ENCODE measurements around the gene RNF5. TPM values are rescaled to one million over a fixed set of nuclear protein-coding genes. Genes with fewer than 3 reads are reported as not detected.

The RNF5 gene
- polyA plus RNA-seq, 1 of the 3 experiments (the other 2 are of a cell fraction): 110 TPM

DNA sequence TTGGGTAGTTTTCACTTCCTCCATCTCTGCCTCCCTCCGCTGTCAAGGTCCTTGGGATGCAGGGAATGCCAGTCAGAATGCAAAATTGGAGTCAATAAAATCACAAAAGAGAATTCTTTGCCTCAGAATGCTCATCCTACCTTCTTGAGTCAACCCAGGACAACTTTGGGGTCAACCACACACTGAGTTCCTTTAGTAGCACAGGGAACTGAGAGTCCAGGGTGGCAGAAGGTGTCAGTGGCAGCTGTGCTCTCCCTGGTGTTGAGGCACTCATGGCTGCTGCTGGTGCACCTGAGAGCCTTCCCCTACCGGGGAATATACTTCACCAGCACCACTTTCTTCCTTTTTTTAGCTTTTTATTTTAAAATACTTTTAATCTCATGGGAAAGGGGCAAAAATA, 46.5 kb downstream of the RNF5 start:
- Histone ChIP-seq H3F3A (replicated peaks; ENCODE audit: insufficient read depth) (no peaks in the 10 kb centered on the region), H3K79me2 (ENCODE audit: insufficient read depth) (no peaks in the 10 kb centered on the region), H2AFZ (ENCODE audit: low read depth) (no peak overlapping the region), H4K20me1 (ENCODE audit: insufficient read depth) (no peaks in the 10 kb centered on the region), H3K36me3 (replicated peaks in 1 of 2; ENCODE audit: control insufficient read depth in 1 of 2, insufficient read depth in 2 of 2, low read length in 1 of 2) (no peaks in the 10 kb centered on the region), H3K27me3 (ENCODE audit: insufficient read depth) (peaks cover 48% of the 10 kb centered on the region), H3K9ac (no peak overlapping the region), H3K9me3 (no peaks in the 10 kb centered on the region), H3K27ac (ENCODE audit: low read depth in 2 of 2, low read length in 1 of 2) (no peak overlapping the region), H3K4me3 (ENCODE audit: low read depth in 2 of 2, low read length in 1 of 2) (no peak overlapping the region), H3K4me2 (no peak overlapping the region), H3K9me2 (no peaks in the 10 kb centered on the region), H3K4me1 (ENCODE audit: control insufficient read depth in 1 of 2, insufficient read depth in 2 of 2, low read depth in 1 of 2, low read length in 1 of 2) (no peaks in the 10 kb centered on the region)
- no peak for DNase-seq
- CTCF ChIA-PET: no interaction called here
- WGBS (ENCODE audit: low lambda C conversion rate): 8% methylated on average over 2 of the region's 2 CpGs
- TF ChIP-seq SMC3 (IDR thresholded peaks at IDR 0.05; ENCODE audit: low read depth, low read length) (no peak), TCF12 (IDR thresholded peaks at IDR 0.05) (no peak), IRF3 (IDR thresholded peaks at IDR 0.05; ENCODE audit: low read depth, low read length) (no peak), TEAD4 (IDR thresholded peaks at IDR 0.05; ENCODE audit: borderline replicate concordance, insufficient read depth) (no peak), GATA2 (CRISPR knock-in tag; IDR thresholded peaks at IDR 0.05) (no peak), RXRA (IDR thresholded peaks at IDR 0.05; ENCODE audit: borderline replicate concordance, low read depth) (no peak), NRF1 (IDR thresholded peaks at IDR 0.05; ENCODE audit: low read depth, low read length) (no peak), SIN3A (IDR thresholded peaks at IDR 0.05; ENCODE audit: borderline replicate concordance, low read depth, low read length) (no peak), FOSL2 (IDR thresholded peaks at IDR 0.05; ENCODE audit: borderline replicate concordance, low read depth) (no peak), GABPA (IDR thresholded peaks at IDR 0.05; ENCODE audit: low read depth) (no peak), EZH2phosphoT487 (IDR thresholded peaks at IDR 0.05; ENCODE audit: borderline replicate concordance, low read depth) (no peak), MXI1 (IDR thresholded peaks at IDR 0.05; ENCODE audit: low read depth, low read length) (no peak), JUND (IDR thresholded peaks at IDR 0.05) (no peak)
- TF ChIP-seq, protein P1, sequence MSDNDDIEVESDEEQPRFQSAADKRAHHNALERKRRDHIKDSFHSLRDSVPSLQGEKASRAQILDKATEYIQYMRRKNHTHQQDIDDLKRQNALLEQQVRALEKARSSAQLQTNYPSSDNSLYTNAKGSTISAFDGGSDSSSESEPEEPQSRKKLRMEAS (IDR thresholded peaks at IDR 0.05; ENCODE audit: low read depth): no peak
- POLR2A ChIA-PET: no interaction called here

DNA sequence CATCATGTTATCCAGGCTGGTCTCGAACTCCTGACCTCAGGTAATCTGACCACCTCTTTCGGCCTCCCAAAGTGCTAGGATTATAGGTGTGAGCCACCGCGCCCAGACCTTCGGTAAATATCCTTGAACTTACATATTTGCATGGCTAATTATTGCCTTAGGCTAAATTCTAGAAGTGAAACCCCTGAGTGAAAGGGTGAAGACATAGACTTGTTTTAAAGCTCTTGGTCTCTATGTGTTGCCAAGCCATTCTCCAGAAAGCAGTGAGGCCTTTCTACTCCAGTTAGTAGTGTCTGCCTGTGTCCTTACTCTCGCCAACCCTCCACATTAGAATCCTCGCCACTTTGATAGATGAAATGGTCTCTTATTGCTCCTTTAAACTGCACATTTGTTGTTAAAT, 48.2 kb downstream of the RNF5 start:
- 10% methylated on average over 7 of the region's 7 CpGs for WGBS (ENCODE audit: low lambda C conversion rate)
- Histone ChIP-seq H3K9me2 (no peaks in the 10 kb centered on the region), H3K9me3 (no peaks in the 10 kb centered on the region), H3K9ac (no peak overlapping the region), H3F3A (replicated peaks; ENCODE audit: insufficient read depth) (no peaks in the 10 kb centered on the region), H4K20me1 (ENCODE audit: insufficient read depth) (no peaks in the 10 kb centered on the region), H3K4me2 (no peak overlapping the region), H3K4me3 (ENCODE audit: low read depth in 2 of 2, low read length in 1 of 2) (no peak overlapping the region), H3K27me3 (ENCODE audit: insufficient read depth) (peaks cover 32% of the 10 kb centered on the region), H2AFZ (ENCODE audit: low read depth) (no peak overlapping the region), H3K79me2 (ENCODE audit: insufficient read depth) (no peaks in the 10 kb centered on the region), H3K27ac (ENCODE audit: low read depth in 2 of 2, low read length in 1 of 2) (no peak overlapping the region), H3K36me3 (replicated peaks in 1 of 2; ENCODE audit: control insufficient read depth in 1 of 2, insufficient read depth in 2 of 2, low read length in 1 of 2) (no peaks in the 10 kb centered on the region), H3K4me1 (ENCODE audit: control insufficient read depth in 1 of 2, insufficient read depth in 2 of 2, low read depth in 1 of 2, low read length in 1 of 2) (no peaks in the 10 kb centered on the region)
- no peak for DNase-seq
- POLR2A ChIA-PET: no interaction called here
- TF ChIP-seq, protein P2, sequence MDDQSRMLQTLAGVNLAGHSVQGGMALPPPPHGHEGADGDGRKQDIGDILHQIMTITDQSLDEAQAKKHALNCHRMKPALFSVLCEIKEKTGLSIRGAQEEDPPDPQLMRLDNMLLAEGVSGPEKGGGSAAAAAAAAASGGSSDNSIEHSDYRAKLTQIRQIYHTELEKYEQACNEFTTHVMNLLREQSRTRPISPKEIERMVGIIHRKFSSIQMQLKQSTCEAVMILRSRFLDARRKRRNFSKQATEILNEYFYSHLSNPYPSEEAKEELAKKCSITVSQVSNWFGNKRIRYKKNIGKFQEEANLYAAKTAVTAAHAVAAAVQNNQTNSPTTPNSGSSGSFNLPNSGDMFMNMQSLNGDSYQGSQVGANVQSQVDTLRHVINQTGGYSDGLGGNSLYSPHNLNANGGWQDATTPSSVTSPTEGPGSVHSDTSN (IDR thresholded peaks at IDR 0.05): no peak
- no peak for TF ChIP-seq GABPA (IDR thresholded peaks at IDR 0.05; ENCODE audit: low read depth)
- CTCF ChIA-PET: no interaction called here

Small RNA genes within 50 kb of the gene (small RNA-seq; reads per million reads assigned to genes)
- gene AL662884.1 (0 reads per million in 7 experiments), gene MIR6833 (0 to 0.06 (median 0) reads per million in 7 experiments)

Other genes starting within 250 kb of the RNF5 start
- gene CFB, start 232.3 kb upstream of the RNF5 start, polyA plus RNA-seq (2012; rRNA removed): 42.1 and 64.4 TPM in 2 replicates
- gene NELFE, start 219.4 kb upstream of the RNF5 start, polyA plus RNA-seq (2012; rRNA removed): 89.5 and 116 TPM in 2 replicates
- 86.3 and 89.4 TPM in 2 replicates for gene SKIC2, start 219.2 kb upstream of the RNF5 start, polyA plus RNA-seq (2012; rRNA removed)
- gene DXO, start 206.3 kb upstream of the RNF5 start, polyA plus RNA-seq (2012; rRNA removed): 25.3 and 27.1 TPM in 2 replicates
- 9.9 and 11.4 TPM in 2 replicates for gene C4A, start 196.3 kb upstream of the RNF5 start, polyA plus RNA-seq (2012; rRNA removed)
- gene C4B, start 163.6 kb upstream of the RNF5 start, polyA plus RNA-seq (2012; rRNA removed): 6.8 and 10.9 TPM in 2 replicates
- 0.03 TPM in 1 of 2 replicates, not detected in the other for gene CYP21A2, start 140.0 kb upstream of the RNF5 start, polyA plus RNA-seq (2012; rRNA removed)
- gene TNXB, start 69.1 kb upstream of the RNF5 start, polyA plus RNA-seq (2012; rRNA removed): 0.48 and 0.55 TPM in 2 replicates
- gene ATF6B, start 50.2 kb upstream of the RNF5 start, polyA plus RNA-seq (2012; rRNA removed): 61.3 and 73.0 TPM in 2 replicates
- 2.7 and 3.5 TPM in 2 replicates for gene FKBPL, start 48.1 kb upstream of the RNF5 start, polyA plus RNA-seq (2012; rRNA removed)
- 1.2 and 1.5 TPM in 2 replicates for gene PRRT1, start 26.5 kb upstream of the RNF5 start, polyA plus RNA-seq (2012; rRNA removed)
- 32.7 and 42.1 TPM in 2 replicates for gene PPT2, start 24.3 kb upstream of the RNF5 start, polyA plus RNA-seq (2012; rRNA removed)
- gene EGFL8, start 13.8 kb upstream of the RNF5 start, polyA plus RNA-seq (2012; rRNA removed): 7.7 and 10.7 TPM in 2 replicates
- gene AGPAT1, start 2.3 kb upstream of the RNF5 start, polyA plus RNA-seq (2012; rRNA removed): 118 and 122 TPM in 2 replicates
- 2.9 and 3.5 TPM in 2 replicates for gene AGER, start 5.8 kb downstream of the RNF5 start, polyA plus RNA-seq (2012; rRNA removed)
- 74.5 and 83.1 TPM in 2 replicates for gene PBX2, start 11.8 kb downstream of the RNF5 start, polyA plus RNA-seq (2012; rRNA removed)
- gene GPSM3, start 14.2 kb downstream of the RNF5 start, polyA plus RNA-seq (2012; rRNA removed): 1.5 and 1.9 TPM in 2 replicates
- 2.5 and 2.8 TPM in 2 replicates for gene NOTCH4, start 45.7 kb downstream of the RNF5 start, polyA plus RNA-seq (2012; rRNA removed)
- gene TSBP1, start 193.5 kb downstream of the RNF5 start, polyA plus RNA-seq (2012; rRNA removed): not detected in 2 replicates
- not detected in 2 replicates for gene BTNL2, start 228.8 kb downstream of the RNF5 start, polyA plus RNA-seq (2012; rRNA removed)

All from SK-N-SH (cell line).